Lower leg skin (tissue), 3 donors: Measurements from ENCODE around the gene TBX6.

Experiments used
- POLR2A ChIP-seq, 2 donors: fragments of 450-650 bp; IDR thresholded peaks; one replicate each; pipeline ENCODE4 v1.6.1; 2016 to 2017; ENCODE audit warnings: antibody characterized with exemption in 2 of 2, mild to moderate bottlenecking in 1 of 2, moderate library complexity in 1 of 2
- TF ChIP-seq, protein P1 (sequence below), 3 donors: fragments of 450-650 bp; IDR thresholded peaks; one replicate each; pipeline ENCODE4 v1.5.1; 2016; ENCODE audit warnings: antibody characterized with exemption in 3 of 3, mild to moderate bottlenecking in 3 of 3, moderate library complexity in 2 of 3

DNA sequence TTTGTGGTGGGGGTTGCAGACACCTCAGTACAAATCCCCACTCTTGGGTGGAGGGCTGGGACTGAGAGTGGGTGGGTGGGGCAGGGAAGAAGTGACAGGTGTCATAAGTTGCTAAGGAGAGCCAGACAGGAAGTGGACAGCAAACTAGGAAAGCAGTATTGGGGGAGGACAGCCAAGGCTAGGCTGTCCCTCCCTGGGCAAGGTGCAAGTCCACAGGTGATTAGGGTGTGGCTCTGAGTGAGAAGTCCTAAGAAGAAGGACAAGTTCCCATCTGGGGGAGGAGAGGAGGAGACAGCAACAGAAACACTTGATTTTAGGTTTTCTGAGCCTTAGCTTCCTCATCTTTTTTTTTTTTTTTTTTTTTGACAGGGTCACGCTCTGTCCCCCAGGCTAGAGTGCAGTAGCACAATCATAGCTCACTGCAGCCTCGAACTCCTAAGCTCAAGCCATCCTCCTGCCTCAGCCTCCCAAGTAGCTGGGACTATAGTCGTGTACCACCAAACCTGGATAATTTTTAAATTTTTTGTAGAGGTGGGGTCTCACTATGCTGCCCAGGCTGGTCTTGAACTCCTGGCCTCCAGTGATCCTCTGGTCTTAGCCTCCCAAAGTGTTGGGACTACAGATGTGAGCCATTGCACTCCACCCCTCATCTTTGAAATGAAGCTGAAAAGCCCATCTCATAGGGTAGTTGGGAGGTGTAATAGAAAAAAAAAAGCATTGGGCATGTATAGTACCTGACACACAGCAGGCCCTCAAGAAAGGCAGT, 28.8 kb upstream of the TBX6 start:
- TF ChIP-seq, protein P1, sequence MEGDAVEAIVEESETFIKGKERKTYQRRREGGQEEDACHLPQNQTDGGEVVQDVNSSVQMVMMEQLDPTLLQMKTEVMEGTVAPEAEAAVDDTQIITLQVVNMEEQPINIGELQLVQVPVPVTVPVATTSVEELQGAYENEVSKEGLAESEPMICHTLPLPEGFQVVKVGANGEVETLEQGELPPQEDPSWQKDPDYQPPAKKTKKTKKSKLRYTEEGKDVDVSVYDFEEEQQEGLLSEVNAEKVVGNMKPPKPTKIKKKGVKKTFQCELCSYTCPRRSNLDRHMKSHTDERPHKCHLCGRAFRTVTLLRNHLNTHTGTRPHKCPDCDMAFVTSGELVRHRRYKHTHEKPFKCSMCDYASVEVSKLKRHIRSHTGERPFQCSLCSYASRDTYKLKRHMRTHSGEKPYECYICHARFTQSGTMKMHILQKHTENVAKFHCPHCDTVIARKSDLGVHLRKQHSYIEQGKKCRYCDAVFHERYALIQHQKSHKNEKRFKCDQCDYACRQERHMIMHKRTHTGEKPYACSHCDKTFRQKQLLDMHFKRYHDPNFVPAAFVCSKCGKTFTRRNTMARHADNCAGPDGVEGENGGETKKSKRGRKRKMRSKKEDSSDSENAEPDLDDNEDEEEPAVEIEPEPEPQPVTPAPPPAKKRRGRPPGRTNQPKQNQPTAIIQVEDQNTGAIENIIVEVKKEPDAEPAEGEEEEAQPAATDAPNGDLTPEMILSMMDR (IDR thresholded peaks at IDR 0.05): no peak
- TF ChIP-seq POLR2A (IDR thresholded peaks at IDR 0.05): no peak
